ENCODE measurements around the gene HAAO.
"Not testable (repeated sequence)": the region's sequence is repeated elsewhere in the genome, so short reads cannot be mapped to it uniquely, and the experiment has no call there.

HAAO gene

GRCh38 chr2:42792583-42793333 is at the start of gene HAAO:
Gene HAAO (minus strand): TSS chr2:42792583. CDS start chr2:42792536, 47 bp downstream.
- DNase-seq (ENCODE audit: low read depth, low spot score), result no peak

- no peak for DNase-seq (ENCODE audit: low read depth, low spot score)
Observed at GRCh38 chr2:42841344-42841743, 49.0 kb upstream of the HAAO start.

- no peak for DNase-seq (ENCODE audit: low read depth, low spot score)
Observed at GRCh38 chr2:42840760-42841159, 48.4 kb upstream of the HAAO start.

- no peak for DNase-seq (ENCODE audit: low read depth, low spot score)
Observed at GRCh38 chr2:42839809-42840501, 47.6 kb upstream of the HAAO start.

GRCh38 chr2:42838133-42838532 is 45.8 kb upstream of the HAAO start:
- DNase-seq (ENCODE audit: low read depth, low spot score), result no peak

- no peak for DNase-seq (ENCODE audit: low read depth, low spot score)
Observed at GRCh38 chr2:42835577-42836371, 43.4 kb upstream of the HAAO start.

- DNase-seq (ENCODE audit: low read depth, low spot score), result no peak
Observed at GRCh38 chr2:42834161-42834560, 41.8 kb upstream of the HAAO start.

- no peak for DNase-seq (ENCODE audit: low read depth, low spot score)
Observed at GRCh38 chr2:42832289-42832634, 39.9 kb upstream of the HAAO start.

GRCh38 chr2:42831575-42832288 is 39.3 kb upstream of the HAAO start:
- DNase-seq (ENCODE audit: low read depth, low spot score), result not testable (repeated sequence)

GRCh38 chr2:42830922-42831574 is 38.7 kb upstream of the HAAO start:
- no peak for DNase-seq (ENCODE audit: low read depth, low spot score)

GRCh38 chr2:42829671-42830440 is 37.5 kb upstream of the HAAO start:
- DNase-seq (ENCODE audit: low read depth, low spot score), result no peak

- DNase-seq (ENCODE audit: low read depth, low spot score), result no peak
Observed at GRCh38 chr2:42828487-42829425, 36.4 kb upstream of the HAAO start.

GRCh38 chr2:42827647-42828486 is 35.5 kb upstream of the HAAO start:
- DNase-seq (ENCODE audit: low read depth, low spot score), result no peak

GRCh38 chr2:42826231-42826630 is 33.8 kb upstream of the HAAO start:
- DNase-seq (ENCODE audit: low read depth, low spot score), result no peak

GRCh38 chr2:42824454-42824807 is 32.0 kb upstream of the HAAO start:
- DNase-seq (ENCODE audit: low read depth, low spot score), result no peak

GRCh38 chr2:42823744-42824453 is 31.5 kb upstream of the HAAO start:
- no peak for DNase-seq (ENCODE audit: low read depth, low spot score)

- no peak for DNase-seq (ENCODE audit: low read depth, low spot score)
Observed at GRCh38 chr2:42819160-42819559, 26.8 kb upstream of the HAAO start.

GRCh38 chr2:42815726-42816125 is 23.3 kb upstream of the HAAO start:
- no peak for DNase-seq (ENCODE audit: low read depth, low spot score)

Measured in brain pericyte (primary cell).